KMS-11 (cell line): ENCODE measurements around the gene NLGN3.

ENCODE experiments used
- H2AFZ ChIP-seq: fragments of 200-600 bp; sonication (generic); 2 replicates; pipeline ENCODE4 v1.6.1; 2016; ENCODE audit warnings: antibody characterized with exemption, mixed run types, low read depth
- H3K27ac ChIP-seq: fragments of 200-600 bp; sonication (generic); 2 replicates; pipeline ENCODE4 v1.6.1; 2016; ENCODE audit warnings: mild to moderate bottlenecking, mixed run types
- H3K27me3 ChIP-seq: fragments of 200-600 bp; sonication (generic); 2 replicates; pipeline ENCODE4 v1.6.1; 2017; ENCODE audit warnings: mild to moderate bottlenecking, low read depth, mixed run types, moderate library complexity; ENCODE audit not compliant: insufficient read depth
- H3K36me3 ChIP-seq: fragments of 200-600 bp; sonication (generic); 2 replicates; pipeline ENCODE4 v1.6.1; 2017; ENCODE audit warnings: mild to moderate bottlenecking, mixed run types; ENCODE audit not compliant: insufficient read depth
- H3K4me1 ChIP-seq: fragments of 200-600 bp; sonication (generic); 2 replicates; pipeline ENCODE4 v1.6.1; 2016; ENCODE audit warnings: mild to moderate bottlenecking, low read depth, mixed run types; ENCODE audit not compliant: poor library complexity, severe bottlenecking
- H3K4me2 ChIP-seq: fragments of 200-600 bp; sonication (generic); 2 replicates; pipeline ENCODE4 v1.7.0; 2016; ENCODE audit warnings: mild to moderate bottlenecking, mixed run types
- H3K4me3 ChIP-seq: fragments of 200-600 bp; sonication (generic); IDR thresholded peaks from 2 replicates; pipeline ENCODE4 v1.6.1; 2017; ENCODE audit warnings: low read depth, low read length, mixed read lengths; ENCODE audit not compliant: insufficient read depth
- H3K79me2 ChIP-seq: fragments of 200-600 bp; sonication (generic); 2 replicates; pipeline ENCODE4 v1.6.1; 2016; ENCODE audit warnings: low read depth, mixed run types; ENCODE audit not compliant: insufficient read depth
- H3K9ac ChIP-seq: fragments of 200-600 bp; sonication (generic); 2 replicates; pipeline ENCODE4 v1.6.1; 2016; ENCODE audit warnings: mild to moderate bottlenecking, mixed run types
- H4K20me1 ChIP-seq: fragments of 200-600 bp; sonication (generic); 2 replicates; pipeline ENCODE4 v1.6.1; 2016; ENCODE audit warnings: mild to moderate bottlenecking, mixed run types; ENCODE audit not compliant: insufficient read depth
- TF ChIP-seq, protein P1 (sequence below): fragments of 200-600 bp; sonication (generic); conservative IDR thresholded peaks from 2 replicates; pipeline ENCODE4 v1.6.1; 2017; ENCODE audit warnings: low read depth, mild to moderate bottlenecking, antibody characterized with exemption, low read length, moderate library complexity, mixed read lengths

The NLGN3 gene

DNA sequence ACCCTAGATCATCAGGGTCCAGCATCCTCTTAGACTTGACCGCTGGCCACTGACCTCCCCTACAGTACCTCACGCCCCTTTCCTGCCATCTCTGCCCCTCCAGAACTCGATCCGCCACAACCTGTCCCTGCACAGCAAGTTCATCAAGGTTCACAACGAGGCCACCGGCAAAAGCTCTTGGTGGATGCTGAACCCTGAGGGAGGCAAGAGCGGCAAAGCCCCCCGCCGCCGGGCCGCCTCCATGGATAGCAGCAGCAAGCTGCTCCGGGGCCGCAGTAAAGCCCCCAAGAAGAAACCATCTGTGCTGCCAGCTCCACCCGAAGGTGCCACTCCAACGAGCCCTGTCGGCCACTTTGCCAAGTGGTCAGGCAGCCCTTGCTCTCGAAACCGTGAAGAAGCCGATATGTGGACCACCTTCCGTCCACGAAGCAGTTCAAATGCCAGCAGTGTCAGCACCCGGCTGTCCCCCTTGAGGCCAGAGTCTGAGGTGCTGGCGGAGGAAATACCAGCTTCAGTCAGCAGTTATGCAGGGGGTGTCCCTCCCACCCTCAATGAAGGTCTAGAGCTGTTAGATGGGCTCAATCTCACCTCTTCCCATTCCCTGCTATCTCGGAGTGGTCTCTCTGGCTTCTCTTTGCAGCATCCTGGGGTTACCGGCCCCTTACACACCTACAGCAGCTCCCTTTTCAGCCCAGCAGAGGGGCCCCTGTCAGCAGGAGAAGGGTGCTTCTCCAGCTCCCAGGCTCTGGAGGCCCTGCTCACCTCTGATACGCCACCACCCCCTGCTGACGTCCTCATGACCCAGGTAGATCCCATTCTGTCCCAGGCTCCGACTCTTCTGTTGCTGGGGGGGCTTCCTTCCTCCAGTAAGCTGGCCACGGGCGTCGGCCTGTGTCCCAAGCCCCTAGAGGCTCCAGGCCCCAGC is 43.8 kb upstream of the NLGN3 start:
- Histone ChIP-seq H3K27me3 (no peaks in the 10 kb centered on the region), H4K20me1 (no peaks in the 10 kb centered on the region), H2AFZ (no peak overlapping the region), H3K4me1 (peaks cover 39% of the 10 kb centered on the region), H3K79me2 (no peaks in the 10 kb centered on the region), H3K9ac (no peak overlapping the region), H3K27ac (no peak overlapping the region), H3K36me3 (no peaks in the 10 kb centered on the region), H3K4me3 (no peak overlapping the region), H3K4me2 (no peak overlapping the region)
- TF ChIP-seq, protein P1, sequence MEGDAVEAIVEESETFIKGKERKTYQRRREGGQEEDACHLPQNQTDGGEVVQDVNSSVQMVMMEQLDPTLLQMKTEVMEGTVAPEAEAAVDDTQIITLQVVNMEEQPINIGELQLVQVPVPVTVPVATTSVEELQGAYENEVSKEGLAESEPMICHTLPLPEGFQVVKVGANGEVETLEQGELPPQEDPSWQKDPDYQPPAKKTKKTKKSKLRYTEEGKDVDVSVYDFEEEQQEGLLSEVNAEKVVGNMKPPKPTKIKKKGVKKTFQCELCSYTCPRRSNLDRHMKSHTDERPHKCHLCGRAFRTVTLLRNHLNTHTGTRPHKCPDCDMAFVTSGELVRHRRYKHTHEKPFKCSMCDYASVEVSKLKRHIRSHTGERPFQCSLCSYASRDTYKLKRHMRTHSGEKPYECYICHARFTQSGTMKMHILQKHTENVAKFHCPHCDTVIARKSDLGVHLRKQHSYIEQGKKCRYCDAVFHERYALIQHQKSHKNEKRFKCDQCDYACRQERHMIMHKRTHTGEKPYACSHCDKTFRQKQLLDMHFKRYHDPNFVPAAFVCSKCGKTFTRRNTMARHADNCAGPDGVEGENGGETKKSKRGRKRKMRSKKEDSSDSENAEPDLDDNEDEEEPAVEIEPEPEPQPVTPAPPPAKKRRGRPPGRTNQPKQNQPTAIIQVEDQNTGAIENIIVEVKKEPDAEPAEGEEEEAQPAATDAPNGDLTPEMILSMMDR: no peak

DNA sequence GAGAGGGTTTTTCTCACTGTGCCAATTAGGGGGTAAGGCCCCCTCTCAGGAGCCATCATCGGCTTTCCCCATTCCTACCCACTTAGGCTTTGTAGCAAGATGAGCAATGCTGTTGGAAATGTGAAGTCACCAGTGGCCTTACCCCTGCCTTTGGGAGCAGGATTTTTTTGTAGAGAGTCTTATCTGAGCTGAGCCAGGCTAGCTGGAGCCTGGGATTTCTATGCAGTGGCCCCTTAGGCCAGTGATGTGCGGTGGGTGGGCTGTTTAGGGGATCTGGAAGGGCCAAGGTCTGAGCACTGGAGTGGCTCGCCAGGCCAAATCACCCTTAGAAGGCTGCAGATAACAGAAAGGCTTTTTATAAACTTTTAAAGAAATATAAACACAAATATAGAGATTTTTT is 42.3 kb upstream of the NLGN3 start:
- H3K79me2 ChIP-seq: no peaks in the 10 kb centered on the region
- no peaks in the 10 kb centered on the region for H4K20me1 ChIP-seq
- no peak overlapping the region for H3K4me3 ChIP-seq
- no peak overlapping the region for H3K27ac ChIP-seq
- no peak overlapping the region for H2AFZ ChIP-seq
- TF ChIP-seq, protein P1: no peak
- no peak overlapping the region for H3K4me2 ChIP-seq
- peaks cover 41% of the 10 kb centered on the region for H3K4me1 ChIP-seq
- H3K27me3 ChIP-seq: no peaks in the 10 kb centered on the region
- H3K36me3 ChIP-seq: no peaks in the 10 kb centered on the region
- H3K9ac ChIP-seq: no peak overlapping the region

DNA sequence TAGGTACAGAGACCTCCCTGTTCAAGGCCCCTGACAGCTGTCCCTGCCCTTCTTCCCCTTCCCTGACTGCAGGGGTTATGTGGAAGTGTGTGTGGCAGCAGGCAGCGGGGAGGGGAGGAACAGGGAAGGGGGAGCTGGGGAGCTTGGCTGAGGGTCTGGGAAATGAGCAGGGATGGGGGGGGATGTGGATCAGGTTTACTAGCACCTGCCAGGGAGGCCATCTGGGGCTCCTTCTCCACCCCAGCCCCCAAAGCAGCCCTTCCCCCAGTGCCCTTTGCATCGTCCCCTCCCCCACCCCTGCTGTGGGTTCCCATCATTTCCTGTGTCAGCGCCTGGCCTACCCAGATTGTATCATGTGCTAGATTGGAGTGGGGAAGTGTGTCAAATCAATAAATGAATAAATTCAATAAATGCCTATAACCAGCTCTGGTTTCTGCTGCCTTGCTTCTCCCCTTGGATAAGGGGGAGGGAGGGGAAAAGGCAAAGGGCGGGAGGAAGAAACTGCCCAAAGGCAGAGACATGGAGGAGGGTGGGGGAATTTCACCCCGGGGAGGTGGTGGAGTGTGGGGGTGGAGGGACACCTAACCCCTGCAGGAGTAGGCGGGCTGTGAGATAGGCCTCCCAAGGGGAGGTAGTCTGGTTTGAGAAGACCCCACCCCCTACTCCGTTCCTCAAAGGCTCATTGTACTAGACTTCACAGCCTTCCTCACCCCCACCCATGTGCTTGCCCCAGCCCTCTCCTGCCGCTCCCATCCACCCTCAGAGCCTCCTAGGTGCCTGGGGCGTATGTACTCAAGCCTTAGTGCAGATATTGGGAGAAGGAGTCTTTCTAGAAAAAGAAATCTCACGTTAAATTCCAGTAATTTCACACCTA is 41.3 kb upstream of the NLGN3 start:
- Histone ChIP-seq H3K9ac (no peak overlapping the region), H3K27me3 (no peaks in the 10 kb centered on the region), H3K4me3 (no peak overlapping the region), H2AFZ (peak overlapping the region; percentile 18; the same call in 1 of the 2 replicates), H3K4me1 (peaks cover 31% of the 10 kb centered on the region), H3K79me2 (no peaks in the 10 kb centered on the region), H3K4me2 (peak overlapping the region; percentile 63), H3K36me3 (no peaks in the 10 kb centered on the region), H3K27ac (peak overlapping the region; percentile 27; the same call in 1 of the 2 replicates), H4K20me1 (no peaks in the 10 kb centered on the region)
- TF ChIP-seq, protein P1: no peak

DNA sequence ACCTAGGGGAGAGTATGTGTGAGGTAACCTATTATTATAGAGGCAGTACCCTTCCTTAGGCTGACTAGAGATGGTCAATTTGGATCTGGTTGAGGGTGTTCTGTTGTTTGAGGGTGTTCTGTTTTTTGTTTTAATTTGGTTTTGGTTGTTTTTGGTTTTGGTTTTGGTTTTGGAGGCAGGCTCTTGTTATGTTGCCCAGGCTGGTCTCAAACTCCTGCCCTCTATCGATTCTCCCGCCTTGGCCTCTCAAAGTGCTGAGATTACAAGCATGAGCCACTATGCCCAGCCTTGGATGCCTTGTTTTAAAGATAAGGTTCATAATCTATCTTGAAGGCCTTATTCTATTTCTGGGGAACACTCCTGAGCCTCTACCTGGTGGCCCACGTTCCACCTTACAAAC is 39.0 kb upstream of the NLGN3 start:
- H4K20me1 ChIP-seq: no peaks in the 10 kb centered on the region
- no peaks in the 10 kb centered on the region for H3K27me3 ChIP-seq
- H3K79me2 ChIP-seq: peaks cover 16% of the 10 kb centered on the region
- TF ChIP-seq, protein P1: no peak
- H3K36me3 ChIP-seq: no peaks in the 10 kb centered on the region
- no peak overlapping the region for H3K4me2 ChIP-seq
- H2AFZ ChIP-seq: no peak overlapping the region
- H3K9ac ChIP-seq: no peak overlapping the region
- no peak overlapping the region for H3K27ac ChIP-seq
- peaks cover 49% of the 10 kb centered on the region for H3K4me1 ChIP-seq
- no peak overlapping the region for H3K4me3 ChIP-seq
